DMS53 (cell line): Measurements from ENCODE around the gene RAPH1.

Experiments
- DNase-seq: peaks from one replicate; lab custom pipeline; 2025; lab: John Stamatoyannopoulos, UW

RAPH1 gene

DNA sequence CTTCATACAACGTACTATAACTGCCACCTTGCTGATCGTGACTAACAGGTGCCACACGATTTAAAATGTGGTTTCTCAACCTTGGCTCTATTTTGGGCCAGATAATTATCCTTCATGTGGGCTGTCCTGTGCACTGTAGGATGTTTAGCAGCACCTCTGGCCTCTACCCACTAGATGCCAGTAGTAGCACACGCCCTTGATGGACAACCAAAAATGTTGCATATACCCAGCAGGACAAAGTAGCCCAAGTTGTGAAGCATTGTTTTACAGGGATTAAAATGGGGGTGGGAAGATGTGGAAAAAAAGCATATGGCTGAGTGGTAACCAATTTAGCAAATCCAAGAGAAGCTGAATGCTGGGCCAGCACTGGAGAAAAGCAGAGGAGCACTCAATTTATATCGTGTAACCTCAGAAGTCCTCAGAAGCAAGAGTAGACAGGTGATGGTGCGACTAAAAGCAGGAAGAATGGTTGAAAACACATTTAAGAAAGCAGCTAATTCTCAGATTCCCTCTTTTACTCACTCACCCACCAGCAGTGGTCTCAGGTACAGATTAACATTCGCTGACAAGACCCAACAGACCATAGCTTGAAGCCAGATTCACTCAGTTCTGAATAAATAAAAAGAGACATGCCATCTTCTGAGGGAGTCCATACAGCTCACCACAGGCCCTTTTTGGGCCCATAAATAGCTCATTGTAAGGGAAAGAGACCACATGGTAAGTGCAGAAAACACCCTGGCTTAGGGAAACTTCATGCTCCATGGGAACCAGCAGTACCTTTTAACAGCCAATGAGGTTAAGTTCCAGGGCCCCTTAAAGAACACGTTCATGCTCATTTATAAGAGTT lies 50.6 kb downstream of the RAPH1 start:
- peak; percentile 56 for DNase-seq

- DNase-seq = no peak
Measured at GRCh38 chr2:203480623-203481022, 54.5 kb downstream of the RAPH1 start.

- no peak for DNase-seq
Measured at GRCh38 chr2:203476881-203477280, 58.2 kb downstream of the RAPH1 start.

DNA sequence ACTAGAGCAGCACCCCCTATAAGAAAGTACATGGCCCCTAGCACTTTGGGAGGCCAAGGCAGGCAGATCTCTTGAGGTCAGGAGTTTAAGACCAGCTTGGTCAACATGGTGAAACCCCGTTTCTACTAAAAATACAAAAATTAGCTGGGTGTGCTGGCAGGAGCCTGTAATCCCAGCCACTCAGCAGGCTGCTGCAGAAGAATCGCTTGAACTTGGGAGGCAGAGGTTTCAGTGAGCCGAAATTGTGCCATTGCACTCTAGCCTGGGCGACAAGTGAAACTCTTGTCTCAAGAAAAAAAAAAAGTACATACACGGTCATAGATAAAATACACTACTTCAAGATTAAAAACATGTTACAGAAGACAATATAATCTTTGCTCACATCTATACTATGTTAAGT lies 63.8 kb downstream of the RAPH1 start:
- no peak for DNase-seq

GRCh38 chr2:203470371-203470770 lies 64.7 kb downstream of the RAPH1 start:
- peak; percentile 11 for DNase-seq

DNA sequence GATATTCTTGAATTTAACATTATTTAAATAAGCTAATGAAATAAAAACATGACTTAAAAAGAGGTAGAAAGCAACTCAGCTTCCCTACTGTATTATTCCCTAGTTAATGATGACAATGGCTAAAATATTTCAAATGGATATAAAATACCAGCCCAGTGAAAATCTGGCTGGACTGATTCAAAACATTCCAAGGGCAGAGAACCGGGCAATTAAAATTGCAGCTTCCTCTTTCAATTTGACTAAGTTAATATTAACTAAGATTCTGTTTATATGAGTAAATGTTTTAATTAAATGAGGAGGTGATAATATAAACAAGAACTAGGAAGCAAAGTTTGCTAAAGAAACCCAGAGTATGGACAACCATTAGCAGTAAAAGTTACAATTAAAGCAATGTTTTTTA lies 65.6 kb downstream of the RAPH1 start:
- DNase-seq = no peak

- DNase-seq = no peak
Measured at GRCh38 chr2:203463266-203463678, 71.8 kb downstream of the RAPH1 start.

- no peak for DNase-seq
Measured at GRCh38 chr2:203462308-203462707, 72.8 kb downstream of the RAPH1 start.

GRCh38 chr2:203461746-203462145 lies 73.4 kb downstream of the RAPH1 start:
- no peak for DNase-seq

DNA sequence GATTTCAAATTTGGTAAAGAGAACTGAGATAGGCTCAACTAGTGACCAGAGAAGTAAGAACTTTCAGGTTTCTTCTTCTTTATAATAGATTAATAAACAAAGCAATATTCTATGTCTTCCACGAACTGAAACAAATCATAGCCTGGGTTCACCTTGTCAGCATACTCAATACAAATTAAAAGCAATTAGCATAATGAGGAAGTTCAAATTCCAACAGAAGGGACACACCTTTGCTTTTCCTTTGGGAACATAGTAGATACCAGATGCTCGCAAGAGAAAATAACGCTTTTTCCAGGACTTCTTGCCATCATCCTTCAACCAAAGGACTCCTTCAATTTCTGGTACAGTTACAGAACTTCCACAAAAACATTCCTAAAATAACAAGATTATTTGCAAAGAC lies 79.9 kb downstream of the RAPH1 start:
- DNase-seq = no peak

DNA sequence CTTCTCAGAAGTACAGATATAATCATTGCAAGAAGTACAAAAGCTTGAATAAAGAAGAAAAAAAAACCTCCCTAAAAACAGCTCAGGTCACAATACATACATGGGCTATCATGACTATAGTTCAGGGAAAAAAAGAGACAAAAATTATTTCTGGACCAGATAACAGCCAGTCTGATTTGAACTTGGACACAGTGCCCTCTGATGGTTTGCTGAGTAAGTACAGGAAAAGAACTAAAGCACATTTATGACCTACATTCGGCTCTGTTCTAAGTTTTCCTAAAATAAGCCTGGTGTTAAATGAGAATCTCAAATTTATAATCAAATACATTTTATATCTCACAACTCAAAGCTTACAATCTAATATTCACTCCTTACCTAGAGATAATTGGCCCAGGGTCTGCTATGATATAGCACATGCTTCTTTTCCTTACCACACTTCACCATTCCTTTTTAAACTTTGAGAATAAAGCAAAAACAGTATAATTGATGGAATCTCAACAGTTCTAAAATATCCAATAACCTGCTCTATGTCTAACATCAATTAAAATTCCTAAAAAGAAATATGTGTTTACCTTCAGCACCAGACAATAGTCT lies 81.1 kb downstream of the RAPH1 start:
- peak; percentile 75 for DNase-seq

DNA sequence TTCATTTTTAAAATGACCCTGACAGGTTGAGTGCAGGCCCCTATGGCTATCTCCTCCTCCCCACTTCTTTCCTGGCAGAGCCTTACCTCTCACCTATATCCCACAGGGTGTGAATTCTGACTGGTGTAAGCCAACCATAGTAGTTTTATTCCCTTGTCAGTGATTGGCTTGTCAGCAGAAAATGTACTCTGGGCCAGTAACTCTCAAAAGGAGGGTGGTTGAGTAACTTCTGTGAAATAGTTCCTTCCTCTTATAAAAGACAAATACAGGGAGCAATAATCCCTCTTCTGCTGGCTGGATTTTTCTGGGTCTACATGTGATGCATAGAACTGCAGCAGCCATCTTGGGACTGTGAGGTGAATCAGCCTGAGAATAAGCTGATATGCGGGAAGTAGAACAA lies 83.4 kb downstream of the RAPH1 start:
- DNase-seq = no peak

DNA sequence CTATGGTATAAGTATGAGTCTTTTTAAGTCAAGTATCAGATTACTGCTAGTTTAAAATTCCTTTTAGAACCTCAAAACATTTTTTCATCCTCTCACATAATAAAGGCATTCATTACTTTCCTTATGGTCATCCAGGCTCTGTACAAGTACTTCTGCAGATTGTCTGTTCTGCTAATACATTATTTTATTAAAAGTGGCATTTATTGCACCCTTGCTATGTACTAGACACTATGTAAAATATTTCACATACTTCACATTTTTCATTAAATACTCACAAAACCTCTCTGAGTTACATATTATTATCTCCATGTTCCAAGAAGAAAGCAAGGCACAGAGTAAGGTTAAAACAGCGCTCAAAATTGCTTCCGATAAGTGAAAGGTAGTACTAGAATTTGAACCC lies 84.1 kb downstream of the RAPH1 start:
- DNase-seq = no peak

DNA sequence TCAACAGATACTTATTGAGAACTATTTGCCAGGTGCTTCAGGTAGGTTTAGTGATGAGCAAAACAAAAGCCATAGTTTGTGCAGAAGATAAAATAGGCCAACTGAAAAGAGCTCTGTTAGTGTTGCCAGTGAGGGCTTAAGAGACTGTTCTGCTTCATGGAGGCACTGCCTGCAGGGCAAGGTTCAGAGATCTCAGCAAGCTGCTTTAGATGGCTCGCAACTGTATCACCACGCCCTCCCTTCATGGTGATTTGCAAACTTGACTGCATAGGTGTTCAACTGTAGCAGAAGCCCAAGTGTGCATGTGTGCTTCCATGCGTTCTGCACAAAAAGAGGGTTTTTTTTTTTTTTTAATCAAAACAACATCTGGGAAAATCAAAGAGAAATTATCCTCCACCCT lies 84.5 kb downstream of the RAPH1 start:
- no peak for DNase-seq

GRCh38 chr2:203446780-203447179 lies 88.3 kb downstream of the RAPH1 start:
- DNase-seq = no peak

- no peak for DNase-seq
Measured at GRCh38 chr2:203446071-203446481, 89.0 kb downstream of the RAPH1 start.

DNA sequence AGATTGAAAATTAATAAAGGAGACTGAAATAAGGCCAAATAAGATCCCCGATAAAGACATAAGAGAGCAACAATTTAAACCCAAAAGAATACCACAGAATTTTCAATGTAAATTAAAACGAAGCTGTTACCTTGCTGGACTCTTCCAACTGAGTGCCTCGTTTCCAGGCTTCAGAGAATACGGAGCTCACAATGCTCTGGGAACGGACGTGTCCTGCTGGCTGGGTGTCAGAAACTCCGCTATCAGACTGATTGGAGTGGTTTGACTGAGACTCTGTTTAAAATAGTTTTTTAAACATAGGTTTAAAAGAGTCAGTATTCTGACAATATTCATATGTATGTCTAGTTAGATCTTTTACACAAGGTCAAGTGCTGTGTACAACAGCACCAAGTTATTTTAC lies 90.4 kb downstream of the RAPH1 start:
- DNase-seq = no peak

DNA sequence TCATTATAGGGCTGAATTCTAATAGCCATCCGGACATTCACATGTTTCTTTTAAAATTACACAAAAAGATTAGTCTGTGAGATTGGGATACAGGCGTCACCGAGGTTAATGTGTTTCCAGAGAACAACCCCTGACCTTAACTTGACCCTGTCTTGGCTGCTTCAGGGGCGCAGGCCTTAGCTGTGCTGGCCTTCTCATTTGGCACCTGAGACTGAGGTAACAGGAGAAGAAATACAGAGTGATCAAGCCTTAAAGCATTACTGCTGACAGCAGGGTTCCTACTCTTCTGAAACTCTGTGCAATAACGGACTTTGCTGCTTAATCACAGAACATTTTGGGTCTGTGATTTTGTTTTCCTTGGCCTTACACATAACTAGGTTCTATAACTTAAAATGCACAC lies 92.6 kb downstream of the RAPH1 start:
- DNase-seq = no peak

DNA sequence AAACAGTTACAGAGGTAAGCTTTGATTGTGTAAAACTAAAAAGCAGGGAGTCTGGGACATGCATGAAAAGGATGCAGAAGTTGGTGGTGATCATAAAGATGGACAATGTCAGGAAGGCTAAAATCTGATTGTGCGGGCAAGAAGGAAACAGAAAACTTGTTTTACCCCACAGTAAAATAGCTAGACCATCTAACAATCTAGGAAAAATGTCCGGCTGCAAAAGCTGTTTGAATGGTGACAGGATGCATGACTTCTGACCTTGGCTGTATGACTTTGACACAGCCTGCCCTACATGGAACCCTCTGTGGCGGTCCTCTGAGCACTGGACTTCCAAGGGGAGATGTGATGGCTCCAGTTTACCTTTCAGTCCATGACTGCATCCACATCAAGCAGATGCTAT lies 93.6 kb downstream of the RAPH1 start:
- no peak for DNase-seq

GRCh38 chr2:203440671-203441070 lies 94.4 kb downstream of the RAPH1 start:
- DNase-seq = no peak

DNA sequence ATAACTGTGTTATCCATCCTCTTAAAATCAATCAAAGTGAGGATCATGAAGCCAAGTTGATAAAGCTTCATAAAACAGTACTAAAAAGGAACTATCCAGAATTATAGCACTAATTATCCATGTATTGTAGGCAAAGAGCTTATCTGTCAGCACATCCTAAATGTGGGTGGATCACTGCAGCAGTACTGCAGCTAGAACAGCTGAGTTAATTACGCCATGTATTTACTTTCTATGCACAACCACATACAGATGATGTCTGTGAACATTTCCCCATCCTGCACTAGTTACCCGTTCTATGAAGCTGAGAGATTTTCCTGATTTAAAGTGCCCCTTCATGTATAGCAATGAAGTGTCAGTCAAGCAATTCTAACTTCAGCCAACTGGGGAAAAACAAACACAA lies 96.6 kb downstream of the RAPH1 start:
- DNase-seq = peak; percentile 9

- DNase-seq = no peak
Measured at GRCh38 chr2:203437511-203437910, 97.6 kb downstream of the RAPH1 start.

DNA sequence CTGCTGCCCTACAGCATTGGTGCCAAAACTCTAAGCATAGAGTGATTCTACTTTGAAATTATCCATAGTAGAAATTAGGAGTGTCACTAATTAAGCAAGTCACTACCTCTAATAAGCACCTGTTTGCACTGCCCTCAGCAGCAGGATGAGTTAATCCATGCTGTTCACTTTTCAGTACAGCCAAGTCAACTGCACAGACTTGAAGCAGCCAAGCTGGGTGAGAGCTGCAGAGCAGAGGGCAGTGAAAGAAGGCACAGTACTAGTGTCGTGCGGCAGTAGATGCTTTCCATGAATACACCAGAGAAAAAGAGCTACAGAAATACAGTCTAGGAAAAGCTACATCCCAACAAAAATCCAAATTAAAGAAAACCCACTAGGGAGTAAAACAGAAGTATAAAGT lies 98.6 kb downstream of the RAPH1 start:
- no peak for DNase-seq

DNA sequence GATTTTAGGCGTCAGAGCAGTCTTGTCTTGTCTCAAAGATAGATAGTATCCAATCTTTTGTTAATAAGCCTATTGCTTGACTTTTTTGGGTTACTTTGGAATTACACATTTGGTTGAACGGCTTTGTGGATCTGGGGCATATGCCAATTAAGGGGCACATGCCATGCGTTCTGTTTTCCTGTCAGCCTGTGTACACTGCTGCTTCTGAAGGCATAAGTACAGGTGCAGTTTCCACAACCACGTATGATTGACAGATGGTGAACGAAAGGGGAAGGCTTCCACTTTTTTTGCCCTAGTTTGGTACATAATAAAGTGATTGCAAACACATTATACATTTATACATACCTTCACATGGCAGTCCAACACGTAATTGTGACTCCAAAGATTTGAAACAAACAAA lies 102.3 kb downstream of the RAPH1 start:
- no peak for DNase-seq
